Esophagus muscularis mucosa (tissue), 4 donors: ENCODE results near the gene LRRC41.
"Not testable (repeated sequence)": the region's sequence is repeated elsewhere in the genome, so short reads cannot be mapped to it uniquely, and the experiment has no call there.

Experiments used
- CTCF ChIP-seq, 3 experiments: fragments of 200-600 bp in 2 of 3; fragments of 450-650 bp in 1 of 3; sonication (generic) in 2 of 3; IDR thresholded peaks; one replicate each; pipeline ENCODE4 v1.5.1; 2017 to 2019; ENCODE audit warnings: antibody characterized with exemption in 3 of 3, mild to moderate bottlenecking in 2 of 3, moderate library complexity in 1 of 3
- EP300 ChIP-seq: sonication (generic); formaldehyde crosslinking; IDR thresholded peaks from one replicate; pipeline ENCODE4 v1.6.1; 2017; ENCODE audit warnings: antibody characterized with exemption
- POLR2A ChIP-seq: fragments of 450-650 bp; IDR thresholded peaks from one replicate; pipeline ENCODE4 v1.6.1; 2017; ENCODE audit warnings: antibody characterized with exemption, moderate library complexity, mild to moderate bottlenecking, low read depth
- POLR2AphosphoS5 ChIP-seq, 2 donors: sonication (generic); formaldehyde crosslinking; IDR thresholded peaks; one replicate each; pipeline ENCODE4 v1.6.1; 2017; ENCODE audit warnings: antibody characterized with exemption in 2 of 2

GRCh38 chr1:46241733-46242132 is 61.7 kb downstream of the LRRC41 start:
- not testable (repeated sequence) for TF ChIP-seq CTCF (IDR thresholded peaks at IDR 0.05); POLR2A; POLR2AphosphoS5 (IDR thresholded peaks at IDR 0.05); EP300
